HepG2 (cell line): Measurements from ENCODE around the gene FAM20A. TPM values are rescaled to one million over a fixed set of nuclear protein-coding genes. Genes with fewer than 3 reads are reported as not detected.

Experiments used
- ARNT ChIP-seq: fragments of 450-650 bp; IDR thresholded peaks from 2 replicates; pipeline ENCODE4 v1.6.1; 2017
- ASH2L ChIP-seq: fragments of 300-600, 200-600 bp; sonication (generic); IDR thresholded peaks from 2 replicates; pipeline ENCODE4 v1.7.0; 2017; ENCODE audit warnings: low read depth, mild to moderate bottlenecking, moderate library complexity, mixed read lengths, low read length; ENCODE audit not compliant: insufficient read length
- ATM ChIP-seq: fragments of 450-650 bp; IDR thresholded peaks from 2 replicates; pipeline ENCODE4 v1.7.1; 2017; ENCODE audit warnings: mild to moderate bottlenecking, borderline replicate concordance
- CHD2 ChIP-seq: IDR thresholded peaks from 2 replicates; pipeline ENCODE4 v1.6.1; 2011; ENCODE audit warnings: low read depth, low read length, improper control_type of control experiment
- EED ChIP-seq: sonication (generic); formaldehyde crosslinking; IDR thresholded peaks from 2 replicates; pipeline ENCODE4 v1.5.0; 2020; ENCODE audit warnings: mild to moderate bottlenecking, missing genetic modification reagents
- ETV6 ChIP-seq: sonication (generic); formaldehyde crosslinking; conservative IDR thresholded peaks from 2 replicates; pipeline ENCODE4 v1.4.0; 2020; ENCODE audit warnings: missing genetic modification reagents
- FOXO1 ChIP-seq: sonication (generic); formaldehyde crosslinking; IDR thresholded peaks from 2 replicates; pipeline ENCODE4 v1.4.0; 2020; ENCODE audit warnings: missing genetic modification reagents
- FOXO4 ChIP-seq: sonication (generic); formaldehyde crosslinking; conservative IDR thresholded peaks from 2 replicates; pipeline ENCODE4 v1.8.1; 2023; ENCODE audit warnings: missing genetic modification reagents
- KDM3A ChIP-seq: IDR thresholded peaks from 2 replicates; pipeline ENCODE4 v1.6.1; 2018; ENCODE audit warnings: low read depth, missing compliant biosample characterization
- MXD3 ChIP-seq: IDR thresholded peaks from 2 replicates; pipeline ENCODE4 v1.6.1; 2016; ENCODE audit warnings: mild to moderate bottlenecking, missing biosample characterization, missing genetic modification reagents
- NR2C2 ChIP-seq: sonication (generic); formaldehyde crosslinking; IDR thresholded peaks from 2 replicates; pipeline ENCODE4 v1.4.0; 2020; ENCODE audit warnings: missing genetic modification reagents, mild to moderate bottlenecking, moderate library complexity, borderline replicate concordance
- PLRG1 ChIP-seq: fragments of 450-650 bp; conservative IDR thresholded peaks from 2 replicates; pipeline ENCODE4 v1.6.1; 2016
- PRMT3 ChIP-seq: sonication (generic); formaldehyde crosslinking; IDR thresholded peaks from 2 replicates; pipeline ENCODE4 v1.8.1; 2022; ENCODE audit warnings: low read depth, mild to moderate bottlenecking, moderate library complexity, missing genetic modification reagents, borderline replicate concordance
- RAD21 ChIP-seq: fragments of 450-650 bp; formaldehyde crosslinking; IDR thresholded peaks from 2 replicates; pipeline ENCODE4 v1.5.0; 2020; ENCODE audit warnings: mild to moderate bottlenecking
- SP4 ChIP-seq: sonication (generic); formaldehyde crosslinking; IDR thresholded peaks from 2 replicates; pipeline ENCODE4 v1.8.1; 2023; ENCODE audit warnings: mild to moderate bottlenecking, missing genetic modification reagents
- TBP ChIP-seq: sonication (generic); formaldehyde crosslinking; IDR thresholded peaks from 2 replicates; pipeline ENCODE4 v1.5.0; 2020; ENCODE audit warnings: missing genetic modification reagents
- TCF12 ChIP-seq, 2 experiments: fragments of 450-650 bp in 1 of 2; sonication (generic) in 1 of 2; formaldehyde crosslinking in 1 of 2; IDR thresholded peaks; 2 replicates each; pipeline versions ENCODE4 v1.6.1 to v1.8.0; 2017 to 2022; ENCODE audit warnings: antibody characterized with exemption in 1 of 2, mild to moderate bottlenecking in 1 of 2, missing genetic modification reagents in 1 of 2, moderate library complexity in 1 of 2
- ZBTB7A ChIP-seq: sonication (generic); formaldehyde crosslinking; IDR thresholded peaks from 2 replicates; pipeline ENCODE4 v1.8.0; 2022; ENCODE audit warnings: mild to moderate bottlenecking, missing genetic modification reagents
- ZFP36 ChIP-seq: fragments of 150-350 bp; IDR thresholded peaks from 2 replicates; pipeline ENCODE4 v1.6.1; 2018; ENCODE audit warnings: borderline replicate concordance, low read length, low read depth; ENCODE audit not compliant: partially characterized antibody
- ZFX ChIP-seq: sonication (generic); formaldehyde crosslinking; IDR thresholded peaks from 2 replicates; pipeline ENCODE4 v1.4.0; 2020; ENCODE audit warnings: mild to moderate bottlenecking, low read depth, missing genetic modification reagents, moderate library complexity
- ZIK1 ChIP-seq: sonication (generic); formaldehyde crosslinking; IDR thresholded peaks from 2 replicates; pipeline ENCODE4 v1.5.0; 2020; ENCODE audit warnings: mild to moderate bottlenecking, low read depth, missing genetic modification reagents, borderline replicate concordance
- ZNF256 ChIP-seq: sonication (generic); formaldehyde crosslinking; conservative IDR thresholded peaks from 2 replicates; pipeline ENCODE4 v1.4.0; 2020; ENCODE audit warnings: missing genetic modification reagents
- ZNF646 ChIP-seq: sonication (generic); formaldehyde crosslinking; IDR thresholded peaks from 2 replicates; pipeline ENCODE4 v1.9.0; 2021; ENCODE audit warnings: mild to moderate bottlenecking, missing genetic modification reagents
- ZNF672 ChIP-seq: sonication (generic); formaldehyde crosslinking; IDR thresholded peaks from 2 replicates; pipeline ENCODE4 v1.8.1; 2022; ENCODE audit warnings: missing genetic modification reagents
- polyA plus RNA-seq, 8 experiments: library from polyadenylated mRNA; depleted of rRNA in 3 of 8; stranded (reverse) in 7 of 8; unstranded in 1 of 8; fragments of >200 nt; fragmentation: Illumina TruSeq in 4 of 8; extraction: Trizol in 4 of 8; gene quantifications; 2 replicates each; pipeline versions ENCODE4 v1.2.1 to v1.2.3, GENCODE V29; 2011 to 2016; ENCODE audit warnings: low read depth in 4 of 8, missing spikeins in 1 of 8, mixed read lengths in 1 of 8; ENCODE audit not compliant: insufficient read depth in 1 of 8
- total RNA-seq, 5 experiments: library from RNA; depleted of rRNA; stranded (reverse); fragments of >200 nt; fragmentation: Illumina TruSeq; extraction: Trizol; gene quantifications; 2 replicates each; pipeline ENCODE4 v1.2.3, GENCODE V29; 2016; ENCODE audit warnings: low read depth in 1 of 5

Gene FAM20A
- total and polyA plus RNA-seq, 2 of the 13 experiments (the other 11 are each of a cell fraction or from before 2014, with no cell fraction given), result 9.3 to 20.7 TPM

- TF ChIP-seq ZIK1 (no peak), ZNF672 (CRISPR knock-in tag) (no peak), NR2C2 (CRISPR knock-in tag) (peak; percentile 65), RAD21 (CRISPR knock-in tag) (no peak), ZFX (peak; percentile 18; the same call in 1 of the 2 replicates), SP4 (CRISPR knock-in tag) (no peak), MXD3 (no peak), FOXO4 (no peak), ZFP36 (no peak), ZBTB7A (CRISPR knock-in tag) (no peak), PLRG1 (no peak), ATM (no peak), ARNT (no peak), PRMT3 (CRISPR knock-in tag) (no peak), ASH2L (peak; percentile 56), FOXO1 (CRISPR knock-in tag) (peak; percentile 81), CHD2 (no peak), ZNF256 (CRISPR knock-in tag) (no peak), TBP (CRISPR knock-in tag) (no peak), ZNF646 (CRISPR knock-in tag) (no peak), ETV6 (CRISPR knock-in tag) (0 out of 2 replicates have a peak, but pooled peaks have one; percentile 53), TCF12 (IDR thresholded peaks at IDR 0.05) (no peak), TCF12 (CRISPR knock-in tag; IDR thresholded peaks at IDR 0.05) (no peak), KDM3A (peak; percentile 78; the same call in 1 of the 2 replicates), EED (no peak)
Measured at GRCh38 chr17:68580236-68580770, 20.9 kb downstream of the FAM20A start (continued).
